HG03520 (cell line): ENCODE data around the gene TNFRSF13B.

ENCODE experiments used
- ATAC-seq: cut with Tn5 transposase; IDR thresholded peaks from one replicate; pipeline ENCODE4 v1.9.1; 2021; ENCODE audit warnings: mild to moderate bottlenecking, moderate library complexity; ENCODE audit not compliant: unreplicated experiment

TNFRSF13B gene

DNA sequence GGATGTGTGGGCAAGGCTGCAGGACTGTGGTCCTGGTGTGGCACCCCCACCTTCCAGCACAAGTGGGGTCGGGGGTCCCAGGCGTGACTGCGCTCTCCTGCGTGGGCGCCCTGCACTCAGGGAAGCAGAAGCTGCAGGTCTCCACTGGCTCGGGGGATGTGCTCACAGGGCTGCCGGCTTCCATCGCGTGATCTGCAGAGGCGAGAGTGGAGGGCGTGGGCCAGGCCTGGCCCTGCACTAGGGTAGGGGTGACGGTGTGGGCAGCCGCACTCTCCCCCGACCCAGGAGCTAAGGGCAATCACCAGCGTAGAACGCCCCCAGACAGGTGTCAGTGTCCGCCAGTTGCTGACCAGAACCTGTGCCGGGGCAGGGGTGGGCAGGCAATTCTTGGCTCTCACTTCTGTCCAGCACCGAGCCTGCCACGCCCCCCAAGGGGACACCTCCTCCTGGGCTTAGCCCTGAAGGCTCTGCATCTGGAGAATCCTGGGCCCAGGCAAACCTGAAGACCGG is 32.3 kb downstream of the TNFRSF13B start:
- no peak for ATAC-seq

DNA sequence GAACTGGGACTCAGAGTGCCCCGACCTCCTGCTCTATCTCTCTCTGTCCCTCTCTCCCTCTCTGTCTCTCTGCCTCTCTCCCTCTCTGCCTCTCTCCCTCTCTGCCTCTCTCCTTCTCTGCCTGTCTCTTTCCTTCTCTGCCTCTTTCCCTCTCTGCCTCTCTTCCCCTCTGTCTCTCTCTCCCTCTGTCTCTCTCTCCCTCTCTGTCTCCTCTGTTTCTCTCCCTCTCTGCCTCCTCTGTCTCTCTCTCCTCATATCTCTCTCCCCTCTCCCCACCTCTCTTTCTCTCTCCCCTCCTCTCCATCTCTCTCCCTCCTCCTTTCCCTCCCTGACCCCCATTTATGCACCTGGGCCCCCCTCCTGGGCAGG is 32.7 kb downstream of the TNFRSF13B start:
- ATAC-seq: no peak

DNA sequence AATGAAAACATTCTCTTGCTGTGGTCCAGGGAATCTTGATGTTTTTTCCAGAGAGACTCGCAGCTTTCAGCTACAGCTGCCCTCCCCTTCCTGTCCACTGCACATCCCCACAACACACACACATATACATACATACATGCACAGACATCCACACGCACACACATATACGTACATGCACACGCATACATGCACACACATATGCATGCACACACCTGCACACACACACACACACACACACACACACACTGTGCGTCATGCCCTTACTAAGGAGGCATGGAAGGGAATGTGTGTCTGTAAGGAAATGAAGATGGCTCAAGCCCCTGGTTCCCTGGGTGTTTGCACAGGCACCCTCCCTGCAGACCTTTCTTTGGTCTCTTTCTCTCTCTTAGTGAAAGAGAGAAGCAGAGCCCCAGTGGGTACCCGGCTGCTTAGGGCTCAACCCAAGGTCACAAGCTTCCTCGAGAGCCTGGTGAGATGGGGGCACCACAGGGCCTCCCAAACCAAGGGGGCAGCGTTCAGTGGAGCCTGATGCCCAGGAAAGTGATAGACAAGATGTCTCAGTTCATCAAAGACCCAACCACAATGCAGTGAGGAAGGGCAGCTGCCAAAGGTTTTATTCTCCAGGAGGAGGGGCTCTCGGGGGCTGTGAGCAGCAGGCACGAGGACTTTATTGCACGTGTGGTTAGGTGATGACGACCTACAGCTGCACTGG is 33.3 kb downstream of the TNFRSF13B start:
- ATAC-seq: no peak

DNA sequence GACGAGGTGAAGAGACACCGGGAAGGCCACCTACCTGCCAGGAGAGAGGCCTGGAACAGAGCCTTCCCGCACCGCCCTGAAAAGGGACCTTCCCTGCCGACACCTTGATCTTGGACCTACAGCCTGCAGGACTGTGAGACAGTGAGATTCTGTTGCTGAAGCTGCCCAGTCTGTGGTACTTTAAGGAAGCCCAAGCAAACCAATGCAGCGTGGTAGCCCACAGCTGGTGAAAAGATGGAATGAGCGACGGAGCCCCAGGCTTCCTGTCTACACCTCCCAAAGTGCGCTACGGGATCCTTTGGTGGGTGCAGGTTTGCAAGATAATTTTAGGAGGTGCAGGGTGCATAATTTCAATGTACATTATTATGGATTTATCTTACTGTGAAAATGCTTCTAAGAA is 33.9 kb downstream of the TNFRSF13B start:
- ATAC-seq: no peak

DNA sequence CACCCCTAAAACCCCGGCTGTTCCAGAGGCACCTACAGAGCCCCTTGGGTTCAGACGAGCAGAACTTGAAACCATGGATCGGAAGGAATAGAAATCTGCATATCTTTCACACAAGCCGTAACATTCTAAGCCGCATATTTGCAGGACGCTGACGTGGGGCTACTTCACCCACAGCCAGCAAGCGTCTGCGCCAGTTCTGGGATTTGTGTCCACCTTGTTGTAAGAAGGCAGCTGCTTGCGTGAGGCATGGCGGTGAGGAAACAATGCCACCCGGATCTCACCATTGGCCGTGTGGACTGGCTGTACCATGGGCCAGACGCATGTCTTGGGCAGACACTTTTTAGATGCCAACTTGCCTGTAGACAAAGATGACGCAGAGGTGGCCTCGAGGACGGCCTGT is 34.5 kb downstream of the TNFRSF13B start:
- no peak for ATAC-seq

DNA sequence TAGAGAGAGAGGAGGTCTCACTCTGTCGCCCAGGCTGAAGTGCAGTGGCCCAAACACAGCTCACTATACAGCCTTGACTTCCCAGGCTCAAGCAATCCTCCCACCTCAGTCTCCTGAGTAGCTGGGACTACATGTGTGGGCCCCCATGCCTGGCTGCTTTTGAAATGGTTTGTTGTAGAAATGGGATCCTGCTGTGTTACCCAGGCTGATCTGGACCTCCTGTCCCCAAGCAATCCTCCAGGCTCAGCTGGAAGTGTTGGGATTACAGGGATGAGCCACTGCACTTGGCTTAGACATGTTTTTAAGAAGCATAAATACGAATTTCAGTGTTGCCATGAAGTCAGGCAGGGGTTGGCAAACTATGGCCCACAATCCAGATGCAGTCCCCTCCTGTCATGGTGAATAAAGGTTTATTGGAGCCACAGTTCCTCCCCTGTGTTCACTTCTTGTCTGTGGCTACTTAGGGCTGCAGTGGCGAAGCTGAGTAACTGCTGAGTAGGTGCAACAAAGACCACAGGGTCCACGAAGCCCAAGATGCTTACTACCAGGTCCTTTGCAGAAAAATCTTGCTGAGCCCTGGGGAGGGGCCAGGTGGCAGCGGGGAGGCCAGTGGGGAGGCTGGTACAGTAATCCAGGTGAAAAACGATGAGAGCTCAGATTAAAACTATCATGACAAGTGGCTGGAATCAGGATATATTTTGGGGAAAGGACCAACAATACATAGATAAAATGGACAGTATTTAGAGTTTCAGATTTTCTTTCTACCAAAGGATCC is 35.2 kb downstream of the TNFRSF13B start:
- ATAC-seq: no peak

DNA sequence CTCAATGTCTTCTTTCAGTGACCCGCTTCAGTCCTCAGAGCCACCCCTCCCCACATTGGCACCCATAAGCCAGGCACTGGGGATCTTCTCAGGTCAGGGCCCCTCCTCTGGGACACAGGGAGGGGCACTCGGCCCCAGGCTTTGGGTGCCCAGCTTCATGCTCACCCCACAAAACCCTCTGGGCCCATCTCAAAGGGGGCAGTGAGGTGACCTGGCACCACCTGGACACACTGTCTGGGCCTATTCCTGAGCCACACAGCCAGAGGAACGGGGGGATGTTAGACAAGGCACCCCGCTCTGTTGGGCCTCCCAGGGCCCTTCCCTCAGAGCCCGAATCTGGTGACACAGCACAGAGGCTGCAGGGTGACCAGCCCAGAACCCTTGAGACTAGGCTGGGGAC is 36.1 kb downstream of the TNFRSF13B start:
- no peak for ATAC-seq

DNA sequence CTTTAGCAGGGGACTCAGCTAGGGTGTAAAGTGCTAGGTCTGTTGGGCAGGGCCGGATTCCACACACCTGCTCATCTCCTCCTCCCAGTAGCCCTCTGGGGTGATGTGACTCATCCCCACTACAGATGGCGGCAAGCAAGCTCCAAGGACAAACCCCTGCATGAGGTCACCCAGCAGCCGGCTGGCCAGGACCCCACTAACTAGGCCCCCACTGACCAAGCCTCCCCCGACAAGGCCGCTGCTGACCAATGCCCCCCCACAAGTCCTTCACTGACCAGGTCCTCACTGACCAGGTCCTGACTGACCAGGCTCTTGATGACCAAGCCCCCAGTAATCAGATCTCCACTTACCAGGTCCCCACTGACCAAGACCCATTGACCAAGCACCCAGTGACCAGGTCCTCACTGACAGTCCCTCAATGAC is 36.7 kb downstream of the TNFRSF13B start:
- no peak for ATAC-seq

DNA sequence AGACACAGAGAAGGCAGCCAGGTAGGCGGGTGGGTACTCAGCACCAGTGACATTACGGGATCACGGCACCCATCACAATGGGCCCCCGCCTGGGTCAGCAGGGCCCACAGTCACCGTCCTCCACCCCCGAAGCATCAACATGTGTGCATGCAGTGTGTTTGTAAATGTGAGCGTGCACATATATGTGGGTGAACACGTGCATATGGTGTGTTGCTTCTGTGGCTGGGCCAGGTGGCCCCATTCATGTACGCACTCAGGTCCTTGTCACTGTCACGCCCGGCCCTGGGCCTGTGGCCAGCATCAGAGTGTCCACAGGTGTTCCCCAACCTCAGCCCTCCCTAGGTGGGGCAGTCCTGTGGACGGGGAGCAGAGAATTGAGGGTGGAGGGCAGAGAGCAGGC is 37.1 kb downstream of the TNFRSF13B start:
- ATAC-seq: no peak

DNA sequence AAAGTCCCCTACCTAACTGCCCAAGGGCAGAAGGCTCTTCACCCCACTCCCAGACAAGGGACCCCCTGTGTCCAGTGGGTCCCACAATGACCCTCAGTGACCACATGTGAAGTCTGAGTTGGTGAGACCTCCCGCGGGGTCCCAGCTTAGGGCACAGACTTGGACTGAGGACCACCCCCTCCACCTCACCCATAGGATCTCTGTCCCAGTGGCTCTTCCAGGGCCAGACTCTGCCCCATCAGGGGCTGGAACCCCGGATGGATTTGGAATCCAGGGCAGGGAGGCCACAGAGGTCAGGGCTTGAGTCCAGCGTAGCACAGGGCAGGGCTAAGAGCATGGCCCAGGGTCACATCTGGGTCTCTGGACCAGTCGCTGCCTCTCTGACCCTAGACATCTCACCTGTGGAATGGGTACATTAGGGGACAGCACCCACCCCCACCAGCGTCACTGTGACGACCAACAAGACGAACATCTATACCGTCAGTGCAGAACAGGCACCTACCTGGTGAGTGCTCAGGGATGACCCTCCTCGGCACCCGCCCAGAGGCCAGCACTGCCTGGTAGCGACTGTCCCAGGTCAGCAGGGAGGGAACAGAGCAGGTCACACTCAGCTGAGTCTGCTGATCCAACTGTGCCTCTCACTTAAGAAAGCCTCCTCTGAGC is 37.7 kb downstream of the TNFRSF13B start:
- no peak for ATAC-seq

DNA sequence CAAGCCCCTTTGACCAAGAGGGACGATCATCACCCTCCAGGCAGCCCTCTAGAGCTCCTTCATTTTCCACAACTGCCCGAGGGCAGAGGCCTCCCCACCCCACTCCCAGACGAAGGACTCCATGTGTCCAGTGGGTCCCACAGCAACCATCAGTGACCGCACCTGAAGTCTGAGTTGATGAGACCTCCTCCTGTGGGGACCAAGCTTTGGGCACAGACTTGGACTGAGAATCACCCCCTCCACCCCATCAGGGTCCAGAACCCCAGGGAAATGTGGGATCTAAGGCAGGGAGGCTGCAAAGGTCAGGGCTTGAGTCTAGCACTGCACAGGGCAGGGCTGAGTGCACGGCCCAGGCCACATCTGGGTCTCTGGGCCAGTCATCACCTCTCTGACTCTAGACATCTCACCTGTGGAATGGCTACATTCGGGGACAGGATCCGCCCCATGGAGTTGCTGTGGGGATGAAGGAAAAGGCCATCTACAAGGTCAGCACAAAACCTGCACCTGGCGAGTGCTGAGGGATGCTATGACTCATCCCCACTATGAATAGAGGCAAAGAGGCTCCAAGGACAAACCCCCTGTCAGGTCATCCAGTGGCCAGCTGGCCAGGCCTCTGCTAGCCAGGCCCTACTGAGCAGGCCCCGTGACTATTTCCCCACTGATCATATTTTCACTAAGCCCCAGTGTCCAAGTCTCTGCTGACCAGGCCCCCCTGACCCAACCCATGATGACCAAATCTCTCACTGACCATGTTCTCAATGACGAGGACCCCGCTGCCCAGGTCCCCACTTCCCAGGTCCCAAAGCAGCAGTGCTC is 38.4 kb downstream of the TNFRSF13B start:
- ATAC-seq: no peak

DNA sequence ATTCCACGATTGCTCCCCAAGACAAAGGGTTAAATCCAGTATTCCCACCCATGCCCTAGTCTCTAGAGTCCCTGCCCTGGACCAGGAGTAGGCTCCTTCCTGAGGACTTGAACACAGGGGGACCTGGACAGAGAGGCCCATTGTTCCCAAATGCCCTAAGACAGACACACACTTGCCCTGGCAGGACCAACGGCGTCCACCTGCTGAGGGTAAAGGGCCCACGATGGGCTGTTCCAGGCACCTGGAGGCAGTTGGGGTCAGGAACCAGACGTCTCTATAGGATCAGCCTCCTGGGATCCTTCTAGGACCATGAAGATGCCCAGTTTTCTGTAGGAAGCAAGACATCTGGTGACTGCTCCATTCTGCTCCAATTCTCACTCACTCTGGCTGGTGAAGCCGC is 39.3 kb downstream of the TNFRSF13B start:
- no peak for ATAC-seq

DNA sequence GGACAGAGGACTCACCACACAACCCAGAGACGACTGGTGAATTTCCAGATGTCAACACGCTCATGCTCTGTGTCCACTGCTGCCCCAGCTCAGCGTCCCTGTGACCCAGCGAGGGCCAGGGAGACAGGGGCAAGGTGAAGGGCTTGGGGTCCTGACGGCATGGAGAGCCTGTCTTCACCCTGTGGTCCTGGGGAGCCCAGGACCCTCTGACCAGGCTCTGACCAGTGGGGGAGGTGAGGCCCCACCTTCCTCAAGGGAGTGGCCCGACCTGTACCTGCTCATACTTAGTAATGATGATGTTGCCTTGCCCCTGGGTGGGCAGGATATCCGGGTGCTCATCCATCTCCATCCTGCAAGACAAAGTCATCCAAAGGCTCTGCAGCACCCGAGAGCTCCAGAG is 39.8 kb downstream of the TNFRSF13B start:
- no peak for ATAC-seq

DNA sequence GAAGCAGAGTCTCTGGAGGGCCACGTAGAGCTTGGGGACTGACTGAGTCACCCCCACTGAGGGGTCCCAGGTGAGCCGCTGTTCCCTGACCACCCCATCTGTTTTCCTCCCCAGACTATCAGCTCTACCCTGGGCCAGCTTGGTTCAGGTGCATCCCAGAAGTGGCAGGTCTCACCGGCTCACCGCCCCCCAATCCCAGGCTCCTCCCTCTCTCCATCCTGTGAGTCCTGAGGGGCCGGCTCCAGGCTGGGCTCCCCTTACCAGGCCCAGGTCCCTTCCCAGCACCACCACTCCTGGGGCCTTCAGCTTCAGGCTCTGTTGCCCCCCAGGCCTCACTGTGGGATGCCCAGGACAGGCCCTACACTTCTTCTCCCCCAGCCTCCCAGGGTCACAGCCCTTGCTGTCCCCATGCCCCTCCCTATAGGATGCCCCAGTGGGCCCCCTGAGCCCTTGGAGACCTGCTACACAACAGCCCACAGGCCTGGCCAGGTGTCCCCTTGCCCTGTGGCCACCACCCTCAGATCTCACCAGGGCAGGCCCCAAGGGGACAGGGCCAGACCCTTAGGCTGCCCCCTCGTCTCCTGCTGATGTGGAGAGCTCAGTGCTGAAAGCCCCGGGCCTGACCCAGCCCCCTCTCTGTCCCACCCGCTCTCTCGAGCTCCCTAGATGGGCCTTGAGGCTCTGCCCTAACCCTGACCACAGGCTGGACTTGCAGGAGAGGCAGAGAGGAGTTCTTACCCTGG is 40.4 kb downstream of the TNFRSF13B start:
- ATAC-seq: no peak

DNA sequence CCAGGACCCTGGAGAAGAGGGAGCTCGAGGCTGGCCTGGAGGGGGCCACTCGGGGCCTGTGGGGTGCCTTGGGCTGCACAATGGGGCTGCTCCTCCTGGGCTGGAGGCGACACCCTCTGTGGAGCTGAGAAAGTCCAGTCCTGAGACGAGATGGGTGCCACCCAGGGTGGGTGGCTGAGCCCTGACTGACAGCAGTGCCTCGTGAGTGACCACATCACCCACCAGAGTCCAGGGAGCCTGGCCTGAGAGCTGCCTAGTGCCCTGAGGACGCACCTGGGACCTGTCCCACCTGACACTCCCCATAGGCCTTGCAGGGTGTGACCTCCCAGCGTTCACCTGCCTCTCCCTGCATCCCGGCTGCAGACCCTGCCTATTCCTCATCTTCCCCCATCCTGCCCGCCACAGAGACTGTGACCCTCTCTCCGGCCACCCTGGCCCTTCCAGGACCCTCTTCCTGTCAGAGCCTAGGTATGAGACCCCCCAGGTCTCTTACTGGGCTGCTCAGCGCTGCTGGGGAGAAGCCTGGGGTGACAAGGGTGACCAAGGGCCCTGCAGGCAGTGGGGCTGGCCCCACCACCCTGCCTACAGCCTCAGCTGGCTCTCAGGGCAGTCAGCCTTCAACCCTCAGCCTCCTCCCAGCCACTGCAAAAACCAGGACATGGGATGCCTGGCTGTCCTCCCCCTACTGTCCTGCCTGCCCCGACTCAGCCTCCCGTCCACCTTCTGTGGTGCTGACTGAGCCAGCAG is 41.2 kb downstream of the TNFRSF13B start:
- no peak for ATAC-seq

DNA sequence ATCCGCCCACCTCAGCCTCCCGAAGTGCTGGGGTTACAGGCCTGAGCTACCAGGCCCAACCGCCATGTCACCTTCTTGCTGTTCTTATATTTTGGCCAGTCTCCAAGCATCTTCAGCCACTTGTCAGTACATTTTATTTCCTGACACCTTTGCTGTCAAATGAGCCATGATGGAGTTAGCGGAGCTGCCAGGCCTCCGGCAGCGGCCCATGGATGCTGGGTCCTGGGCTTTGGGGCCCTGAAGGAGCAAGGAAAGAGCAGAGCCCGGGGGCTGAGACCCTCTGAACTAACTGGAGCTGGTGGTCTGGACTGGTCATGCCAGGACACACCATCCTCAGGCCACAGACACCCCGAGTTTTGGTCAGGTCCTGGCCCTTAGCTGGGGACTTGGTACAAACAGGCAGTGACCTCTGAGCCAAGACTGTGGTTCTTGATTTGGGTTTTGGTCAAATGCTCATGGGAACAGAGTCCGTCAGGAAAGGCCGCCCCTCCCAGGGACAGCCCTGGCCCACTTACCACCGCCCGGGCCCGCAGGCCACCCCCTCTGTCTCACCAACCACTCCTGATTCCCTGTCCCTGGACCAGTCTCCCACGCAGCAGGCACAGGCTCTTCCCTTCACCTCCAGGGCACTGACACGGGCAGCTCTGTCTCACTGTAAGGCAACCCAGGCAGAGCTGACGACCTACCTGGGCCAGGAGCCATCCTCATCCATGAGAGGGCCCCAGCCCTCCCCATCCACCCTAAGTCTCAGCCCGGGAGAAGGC is 42.0 kb downstream of the TNFRSF13B start:
- ATAC-seq: no peak

DNA sequence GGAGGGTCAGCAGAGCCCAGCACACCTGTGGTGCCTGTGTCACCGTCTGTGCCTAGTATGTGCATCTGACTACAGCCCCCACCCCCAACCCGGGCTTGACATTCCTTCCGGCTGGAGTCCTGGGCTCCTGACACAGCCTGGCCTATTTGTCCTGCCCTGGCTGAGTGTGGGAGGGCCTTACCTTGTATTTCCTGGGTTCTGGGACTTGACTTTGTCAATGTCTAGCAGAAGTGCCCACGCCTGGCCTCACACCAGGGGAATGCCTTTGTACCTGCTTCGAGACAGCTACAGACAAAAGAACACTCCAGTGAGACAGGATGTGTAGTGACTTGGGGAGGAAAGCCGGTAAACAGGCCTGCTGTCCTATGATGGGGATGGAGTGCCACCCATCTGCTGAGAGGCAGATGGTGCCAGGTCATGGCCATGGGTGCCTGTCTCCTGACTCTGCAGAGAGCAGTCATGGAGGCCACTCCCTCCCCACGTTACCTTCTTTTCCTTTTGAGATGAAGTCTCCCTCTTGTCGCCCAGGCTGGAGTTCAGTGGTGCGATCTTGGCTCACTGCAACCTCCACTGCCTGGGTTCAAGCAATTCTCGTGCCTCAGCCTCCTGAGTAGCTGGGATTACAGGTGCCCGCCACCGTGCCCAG is 42.8 kb downstream of the TNFRSF13B start:
- ATAC-seq: no peak

DNA sequence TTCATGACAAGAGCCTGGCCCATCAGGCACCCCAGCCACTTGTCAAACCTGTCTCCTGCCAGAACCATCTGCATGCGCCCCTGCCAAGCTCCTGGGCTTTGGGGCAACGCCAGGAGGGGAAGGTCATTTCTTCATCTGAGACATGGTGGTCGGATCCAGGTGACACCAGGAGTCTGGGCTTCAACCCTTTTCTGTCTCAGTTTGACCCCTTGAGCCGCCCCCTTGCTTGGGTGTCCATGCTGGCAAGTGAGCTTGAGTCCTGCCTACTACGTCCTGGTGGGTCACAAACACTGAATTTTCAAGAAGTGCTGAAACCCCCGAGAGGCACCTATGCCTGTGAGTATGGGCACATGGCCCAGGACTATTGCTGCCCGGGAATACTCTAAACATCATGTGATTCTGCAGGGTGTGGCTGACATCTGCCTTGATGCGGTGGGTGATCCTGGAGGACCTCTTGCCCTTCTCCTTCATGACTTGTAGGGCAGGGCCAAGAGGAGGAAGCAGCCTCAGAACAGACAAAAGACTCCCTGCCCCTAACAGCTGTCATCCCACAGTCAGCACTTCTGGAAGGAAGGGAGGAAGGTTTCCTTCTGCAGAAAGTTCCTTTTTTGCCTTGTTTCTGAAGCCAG is 43.4 kb downstream of the TNFRSF13B start:
- no peak for ATAC-seq
